ENCODE results near the gene PROSER2.
A peak's percentile ranks its signal among the peaks of the same experiment; 100 is the strongest.

Gene PROSER2

GRCh38 chr10:11823122-11823988 lies at the start of gene PROSER2:
Gene PROSER2 (plus strand): TSS chr10:11823356. CDS start chr10:11852078, 28,722 bp downstream.
- peak in 2 of 3 experiments; percentile 14 for DNase-seq

GRCh38 chr10:11773761-11774441 lies 49.3 kb upstream of the PROSER2 start:
- DNase-seq = peak in 2 of 3 experiments; percentile 14 to 57

GRCh38 chr10:11775412-11775811 lies 47.7 kb upstream of the PROSER2 start:
- DNase-seq = peak in 2 of 3 experiments; percentile 1 to 2

GRCh38 chr10:11776080-11776479 lies 47.1 kb upstream of the PROSER2 start:
- no peak for DNase-seq

- no peak for DNase-seq
Measured at GRCh38 chr10:11781114-11781513, 42.0 kb upstream of the PROSER2 start.

GRCh38 chr10:11782793-11783557 lies 40.2 kb upstream of the PROSER2 start:
- peak; percentile 7 to 69 (median 45) for DNase-seq

- no peak for DNase-seq
Measured at GRCh38 chr10:11783558-11783865, 39.6 kb upstream of the PROSER2 start.

GRCh38 chr10:11787374-11787773 lies 35.8 kb upstream of the PROSER2 start:
- no peak for DNase-seq

GRCh38 chr10:11787846-11788245 lies 35.3 kb upstream of the PROSER2 start:
- DNase-seq = no peak

- DNase-seq = no peak
Measured at GRCh38 chr10:11789306-11789705, 33.9 kb upstream of the PROSER2 start.

- DNase-seq = no peak
Measured at GRCh38 chr10:11789956-11790355, 33.2 kb upstream of the PROSER2 start.

GRCh38 chr10:11793762-11794479 lies 29.2 kb upstream of the PROSER2 start:
- no peak for DNase-seq

GRCh38 chr10:11794566-11794965 lies 28.6 kb upstream of the PROSER2 start:
- DNase-seq = no peak

GRCh38 chr10:11795101-11795920 lies 27.8 kb upstream of the PROSER2 start:
- no peak for DNase-seq

- no peak for DNase-seq
Measured at GRCh38 chr10:11796474-11796873, 26.7 kb upstream of the PROSER2 start.

GRCh38 chr10:11797281-11797680 lies 25.9 kb upstream of the PROSER2 start:
- DNase-seq = no peak

- no peak for DNase-seq
Measured at GRCh38 chr10:11797847-11798633, 25.1 kb upstream of the PROSER2 start.

GRCh38 chr10:11798845-11799735 lies 24.1 kb upstream of the PROSER2 start:
- no peak for DNase-seq

GRCh38 chr10:11799736-11800080 lies 23.4 kb upstream of the PROSER2 start:
- no peak for DNase-seq

- no peak for DNase-seq
Measured at GRCh38 chr10:11804336-11804735, 18.8 kb upstream of the PROSER2 start.

Measured in NCI-H1417 (cell line).